CD4-positive, CD25-positive, alpha-beta regulatory T cell (primary cell): ENCODE measurements around the gene DENND6B. TPM values are rescaled to one million over a fixed set of nuclear protein-coding genes. Genes with fewer than 3 reads are reported as not detected.

ENCODE experiments used
- ATAC-seq, 2 donors: fragments of 150-1000 bp; cut with Tn5 transposase; one replicate each; pipeline ENCODE4 v1.10.0; 2021; ENCODE audit warnings: low read depth in 2 of 2, moderate number of reproducible peaks in 2 of 2, moderate library complexity in 1 of 2
- DNase-seq, 3 donors: peaks; one replicate each; pipeline versions ENCODE4 v3.0.0 to v3.0.0-alpha.2; 2012 to 2022; ENCODE audit warnings: mixed read lengths in 1 of 3
- H3K27ac ChIP-seq: one replicate; pipeline ENCODE4 v1.7.0; 2013; ENCODE audit warnings: mild to moderate bottlenecking, low read length; ENCODE audit not compliant: insufficient read depth, poor library complexity, severe bottlenecking
- H3K27me3 ChIP-seq: one replicate; pipeline ENCODE4 v1.7.0; 2013; ENCODE audit warnings: low read length; ENCODE audit not compliant: control insufficient read depth, insufficient read depth
- H3K36me3 ChIP-seq: one replicate; pipeline ENCODE4 v1.7.0; 2013; ENCODE audit warnings: mild to moderate bottlenecking, low read length, moderate library complexity; ENCODE audit not compliant: control insufficient read depth, insufficient read depth
- H3K4me1 ChIP-seq: 2 replicates; pipeline ENCODE4 v1.7.0; 2013; ENCODE audit warnings: mild to moderate bottlenecking, low read length; ENCODE audit not compliant: insufficient read depth, control insufficient read depth, poor library complexity, severe bottlenecking
- H3K4me3 ChIP-seq: one replicate; pipeline ENCODE4 v1.7.0; 2013; ENCODE audit warnings: low read depth, mild to moderate bottlenecking, low read length, moderate library complexity
- H3K9me3 ChIP-seq, 2 experiments: 1 replicate in 1 of 2; 2 replicates in 1 of 2; pipeline ENCODE4 v1.7.0; 2013; ENCODE audit warnings: low read length in 2 of 2, mild to moderate bottlenecking in 1 of 2, moderate library complexity in 1 of 2; ENCODE audit not compliant: control insufficient read depth in 2 of 2
- H3K27ac Mint-ChIP-seq, 3 donors: one replicate each; pipeline ENCODE4 v1.8.0; 2020 to 2022; ENCODE audit warnings: mild to moderate bottlenecking in 3 of 3, mixed read lengths in 3 of 3, moderate library complexity in 2 of 3
- H3K27me3 Mint-ChIP-seq: one replicate; pipeline ENCODE4 v1.8.0; 2022; ENCODE audit warnings: mild to moderate bottlenecking, mixed read lengths
- H3K36me3 Mint-ChIP-seq: one replicate; pipeline ENCODE4 v1.8.0; 2020; ENCODE audit warnings: mixed read lengths
- H3K4me1 Mint-ChIP-seq, 4 donors: one replicate each; pipeline ENCODE4 v1.8.0; 2020 to 2022; ENCODE audit warnings: mixed read lengths in 4 of 4, mild to moderate bottlenecking in 1 of 4
- H3K4me3 Mint-ChIP-seq, 4 donors: one replicate each; pipeline ENCODE4 v1.8.0; 2020 to 2022; ENCODE audit warnings: mild to moderate bottlenecking in 4 of 4, mixed read lengths in 4 of 4, moderate library complexity in 3 of 4
- H3K9me3 Mint-ChIP-seq, 7 donors: one replicate each; pipeline ENCODE4 v1.8.0; 2020 to 2022; ENCODE audit warnings: mixed read lengths in 7 of 7, mild to moderate bottlenecking in 3 of 7, moderate library complexity in 2 of 7
- polyA plus RNA-seq, 4 donors: library from polyadenylated mRNA; unstranded; fragments of 300-500 nt; fragmentation: Illumina TruSeq; gene quantifications; one replicate each; pipeline ENCODE4 v1.2.3, GENCODE V29; 2021
- total RNA-seq: library from RNA; stranded (reverse); gene quantifications from one replicate; pipeline ENCODE4 v1.2.3, GENCODE V29; 2022

DENND6B gene
- total and polyA plus RNA-seq, 5 donors from 2014 or later, result 0.48 to 2.1 (median 0.56) TPM

DNA sequence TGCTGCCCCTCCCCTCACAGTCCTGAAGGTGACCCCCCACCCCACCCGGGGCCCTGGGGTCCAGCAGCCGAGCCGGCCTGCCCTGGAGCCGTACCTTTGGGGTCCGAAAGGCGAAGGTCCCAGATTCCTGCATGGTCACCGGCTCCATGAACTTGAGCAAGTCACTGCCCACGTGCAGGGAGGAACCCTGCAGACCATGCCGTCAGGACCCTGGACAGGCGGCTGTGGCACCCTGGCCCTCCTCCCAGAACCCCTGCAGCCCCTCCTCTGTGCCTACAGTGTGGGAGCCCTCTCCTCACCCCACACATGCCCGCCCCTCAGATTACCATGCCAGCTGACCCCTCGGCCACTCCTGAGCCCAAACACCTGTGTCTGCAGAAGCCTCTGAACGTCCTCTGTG lies 42.3 kb downstream of the DENND6B start:
- H3K27me3 ChIP-seq, result no peaks in the 10 kb centered on the region
- no peak for DNase-seq
- no peaks in the 10 kb centered on the region for H3K9me3 ChIP-seq
- H3K36me3 ChIP-seq, result no peaks in the 10 kb centered on the region
- no peak overlapping the region for H3K27ac Mint-ChIP-seq
- H3K4me3 ChIP-seq, result no peak overlapping the region
- H3K27me3 Mint-ChIP-seq, result no peaks in the 10 kb centered on the region
- no peak overlapping the region for H3K27ac ChIP-seq
- H3K4me1 Mint-ChIP-seq, result no peaks in the 10 kb centered on the region
- no peaks in the 10 kb centered on the region for H3K9me3 Mint-ChIP-seq
- ATAC-seq, result no peak
- H3K4me3 Mint-ChIP-seq, result no peak overlapping the region
- no peaks in the 10 kb centered on the region for H3K36me3 Mint-ChIP-seq
- no peaks in the 10 kb centered on the region for H3K4me1 ChIP-seq

DNA sequence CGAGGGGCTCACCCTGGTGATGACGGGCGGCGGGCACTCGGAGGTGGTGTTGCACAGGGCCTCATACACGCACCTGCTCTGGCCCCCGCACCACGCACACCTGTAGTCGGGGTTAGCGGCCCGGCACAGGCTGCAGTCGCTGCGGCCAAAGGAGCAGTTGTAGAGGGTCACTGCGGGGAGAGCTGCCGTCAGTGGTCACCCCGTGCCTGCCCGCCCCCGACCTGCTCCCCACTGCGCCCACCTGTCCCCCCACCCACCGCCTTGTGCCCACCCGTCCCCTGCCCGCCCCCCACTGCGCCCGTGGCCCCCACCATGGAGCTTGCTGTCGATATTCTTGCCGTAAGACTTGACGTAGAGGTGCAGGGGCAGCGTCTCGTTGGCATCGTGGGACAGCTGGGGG lies 43.0 kb downstream of the DENND6B start:
- Mint-ChIP-seq H3K27me3 (no peaks in the 10 kb centered on the region), H3K4me3 (no peak overlapping the region), H3K9me3 (peaks cover 0 to under 1% (median 0%) of the 10 kb centered on the region in 7 donors), H3K36me3 (no peaks in the 10 kb centered on the region), H3K27ac (no peak overlapping the region), H3K4me1 (no peaks in the 10 kb centered on the region)
- DNase-seq (no peak), ATAC-seq (no peak)
- H3K9me3 ChIP-seq, result no peaks in the 10 kb centered on the region
- H3K27me3 ChIP-seq, result no peaks in the 10 kb centered on the region
- no peak overlapping the region for H3K27ac ChIP-seq
- no peaks in the 10 kb centered on the region for H3K4me1 ChIP-seq
- no peak overlapping the region for H3K4me3 ChIP-seq
- H3K36me3 ChIP-seq, result no peaks in the 10 kb centered on the region

DNA sequence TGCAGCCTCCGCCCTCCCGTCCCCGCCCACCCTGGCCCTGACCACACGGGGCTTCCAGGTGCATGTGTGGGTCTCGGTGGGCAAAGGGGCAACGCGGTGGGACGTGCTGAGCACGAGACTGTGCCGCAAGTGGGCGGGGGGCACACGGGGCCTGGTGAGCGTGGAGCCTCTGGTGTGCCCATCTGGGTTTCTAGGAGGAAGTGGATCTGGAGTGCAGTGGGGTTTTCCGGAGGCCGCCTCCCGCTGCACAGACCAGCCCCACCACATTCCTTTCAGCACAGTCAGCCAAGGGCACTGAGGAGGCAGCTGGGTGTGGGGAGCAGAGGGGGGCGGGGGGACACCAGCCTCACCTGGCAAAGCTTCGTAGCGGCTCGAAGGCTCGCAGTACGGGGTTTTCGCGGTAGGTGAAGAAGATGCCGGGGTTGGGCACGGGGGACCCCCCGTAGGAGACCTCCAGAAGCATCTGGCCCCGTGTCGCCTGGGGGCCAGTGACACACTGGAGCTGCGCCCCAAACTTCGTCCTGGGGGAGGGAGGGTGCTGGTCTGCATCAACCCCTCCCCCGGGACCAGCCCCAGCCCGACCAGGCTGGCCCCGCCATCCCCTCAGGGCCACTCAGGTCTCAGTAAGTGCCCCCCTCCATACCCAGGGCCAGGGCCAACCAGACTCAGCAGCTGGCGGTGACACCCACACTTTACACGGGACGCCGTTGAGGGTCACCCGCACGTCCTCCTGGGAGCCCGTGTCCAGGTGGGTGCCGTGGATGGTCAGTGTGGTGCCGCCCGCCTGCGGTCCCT lies 44.3 kb downstream of the DENND6B start:
- H3K4me1 ChIP-seq, result no peaks in the 10 kb centered on the region
- H3K27me3 ChIP-seq, result no peaks in the 10 kb centered on the region
- H3K4me3 ChIP-seq, result no peak overlapping the region
- ATAC-seq, result no peak
- no peaks in the 10 kb centered on the region for H3K9me3 ChIP-seq
- Mint-ChIP-seq H3K27me3 (no peaks in the 10 kb centered on the region), H3K9me3 (peaks cover 0 to 1% (median 0%) of the 10 kb centered on the region in 7 donors), H3K36me3 (no peaks in the 10 kb centered on the region), H3K4me1 (no peaks in the 10 kb centered on the region), H3K27ac (no peak overlapping the region), H3K4me3 (no peak overlapping the region)
- no peaks in the 10 kb centered on the region for H3K36me3 ChIP-seq
- no peak for DNase-seq
- H3K27ac ChIP-seq, result no peak overlapping the region

DNA sequence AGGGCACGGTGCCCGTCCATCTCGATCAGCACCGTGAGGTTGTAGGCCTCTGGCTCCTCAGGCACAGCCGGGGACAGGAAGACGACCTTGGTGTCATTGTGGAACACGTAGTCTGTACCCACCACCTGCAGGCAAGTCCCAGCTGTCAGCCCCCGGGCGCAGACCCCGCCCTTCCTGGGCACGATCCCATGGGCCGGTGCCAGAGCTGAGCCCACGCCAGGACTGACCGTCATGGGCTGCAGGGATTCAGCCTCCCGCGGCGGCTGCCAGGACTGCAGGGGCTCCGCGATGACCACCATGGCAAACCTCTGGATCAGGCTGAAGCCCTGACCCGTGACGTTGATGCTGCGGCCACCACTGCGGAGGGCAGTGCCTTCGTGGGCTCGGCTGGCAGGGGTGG lies 44.9 kb downstream of the DENND6B start:
- no peaks in the 10 kb centered on the region for H3K27me3 Mint-ChIP-seq
- H3K27me3 ChIP-seq, result no peaks in the 10 kb centered on the region
- no peak overlapping the region for H3K27ac ChIP-seq
- no peaks in the 10 kb centered on the region for H3K4me1 Mint-ChIP-seq
- DNase-seq, result no peak
- peaks cover 0 to 1% (median 0%) of the 10 kb centered on the region in 7 donors for H3K9me3 Mint-ChIP-seq
- H3K36me3 Mint-ChIP-seq, result no peaks in the 10 kb centered on the region
- no peak overlapping the region for H3K4me3 Mint-ChIP-seq
- H3K9me3 ChIP-seq, result no peaks in the 10 kb centered on the region
- no peak for ATAC-seq
- no peak overlapping the region for H3K27ac Mint-ChIP-seq
- no peaks in the 10 kb centered on the region for H3K36me3 ChIP-seq
- no peaks in the 10 kb centered on the region for H3K4me1 ChIP-seq
- H3K4me3 ChIP-seq, result no peak overlapping the region

DNA sequence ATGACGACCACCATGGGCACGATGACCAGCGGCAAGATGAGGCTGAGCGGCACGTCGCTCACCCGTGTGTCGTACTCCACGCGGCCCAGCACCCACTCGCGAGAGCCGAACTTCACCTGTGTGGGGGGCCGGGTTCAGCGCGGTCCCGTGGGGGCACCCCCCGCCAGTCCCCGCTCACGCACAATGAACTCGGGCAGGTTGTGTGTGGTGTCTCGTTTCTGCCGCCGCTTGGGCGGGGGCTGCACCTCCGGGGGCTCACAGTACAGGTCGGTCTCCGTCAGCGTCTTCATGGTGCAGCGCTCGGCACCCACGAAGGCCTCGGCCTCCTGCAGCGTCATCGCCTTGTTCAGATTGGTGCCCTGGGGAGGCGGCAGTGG lies 45.4 kb downstream of the DENND6B start:
- Histone ChIP-seq H3K4me3 (no peak overlapping the region), H3K27me3 (no peaks in the 10 kb centered on the region), H3K9me3 (no peaks in the 10 kb centered on the region), H3K36me3 (no peaks in the 10 kb centered on the region), H3K4me1 (no peaks in the 10 kb centered on the region), H3K27ac (no peak overlapping the region)
- no peak for ATAC-seq
- Mint-ChIP-seq H3K27ac (no peak overlapping the region), H3K9me3 (peaks cover 0 to 1% (median 0%) of the 10 kb centered on the region in 7 donors), H3K4me1 (no peaks in the 10 kb centered on the region), H3K36me3 (no peaks in the 10 kb centered on the region), H3K27me3 (no peaks in the 10 kb centered on the region), H3K4me3 (no peak overlapping the region)
- no peak for DNase-seq

DNA sequence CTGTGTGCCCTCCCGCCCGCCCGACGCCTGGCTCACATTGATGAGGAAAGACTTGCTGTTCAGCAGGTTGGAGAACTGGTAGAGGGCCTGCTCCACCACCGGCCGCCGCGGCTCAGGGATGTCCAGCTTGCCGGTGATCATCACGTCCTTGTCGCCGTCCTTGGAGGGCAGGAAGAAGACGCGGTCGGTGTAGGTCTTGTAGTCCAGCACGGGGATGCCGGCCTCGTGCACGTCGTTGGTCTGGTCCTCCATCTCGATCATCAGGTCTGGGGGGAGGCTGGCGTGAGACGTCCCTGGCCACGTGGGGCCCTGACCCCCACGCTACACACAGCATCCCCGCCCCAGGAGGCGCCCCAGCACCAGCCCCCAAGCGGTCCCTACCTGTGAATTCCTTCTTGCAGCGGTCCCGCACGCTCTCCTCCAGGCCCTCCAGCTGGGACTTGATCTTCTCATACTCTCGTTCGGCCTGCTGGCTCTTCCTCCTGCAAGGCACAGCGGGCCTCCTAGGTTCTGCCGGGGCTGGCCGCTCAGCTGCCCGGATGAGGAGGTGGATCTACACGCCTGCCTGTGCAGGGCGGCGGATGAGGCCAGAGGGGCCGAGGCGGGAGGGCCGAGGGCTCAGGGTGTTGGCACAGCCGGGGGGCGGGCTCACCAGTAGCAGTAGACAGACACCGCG lies 46.0 kb downstream of the DENND6B start:
- Histone ChIP-seq H3K27me3 (no peaks in the 10 kb centered on the region), H3K4me3 (no peak overlapping the region), H3K27ac (no peak overlapping the region), H3K9me3 (no peaks in the 10 kb centered on the region), H3K36me3 (no peaks in the 10 kb centered on the region), H3K4me1 (no peaks in the 10 kb centered on the region)
- no peak overlapping the region for H3K27ac Mint-ChIP-seq
- no peaks in the 10 kb centered on the region for H3K36me3 Mint-ChIP-seq
- H3K4me3 Mint-ChIP-seq, result no peak overlapping the region
- DNase-seq (no peak), ATAC-seq (no peak)
- peaks cover 0 to 1% (median 0%) of the 10 kb centered on the region in 7 donors for H3K9me3 Mint-ChIP-seq
- H3K4me1 Mint-ChIP-seq, result no peaks in the 10 kb centered on the region
- H3K27me3 Mint-ChIP-seq, result no peaks in the 10 kb centered on the region

DNA sequence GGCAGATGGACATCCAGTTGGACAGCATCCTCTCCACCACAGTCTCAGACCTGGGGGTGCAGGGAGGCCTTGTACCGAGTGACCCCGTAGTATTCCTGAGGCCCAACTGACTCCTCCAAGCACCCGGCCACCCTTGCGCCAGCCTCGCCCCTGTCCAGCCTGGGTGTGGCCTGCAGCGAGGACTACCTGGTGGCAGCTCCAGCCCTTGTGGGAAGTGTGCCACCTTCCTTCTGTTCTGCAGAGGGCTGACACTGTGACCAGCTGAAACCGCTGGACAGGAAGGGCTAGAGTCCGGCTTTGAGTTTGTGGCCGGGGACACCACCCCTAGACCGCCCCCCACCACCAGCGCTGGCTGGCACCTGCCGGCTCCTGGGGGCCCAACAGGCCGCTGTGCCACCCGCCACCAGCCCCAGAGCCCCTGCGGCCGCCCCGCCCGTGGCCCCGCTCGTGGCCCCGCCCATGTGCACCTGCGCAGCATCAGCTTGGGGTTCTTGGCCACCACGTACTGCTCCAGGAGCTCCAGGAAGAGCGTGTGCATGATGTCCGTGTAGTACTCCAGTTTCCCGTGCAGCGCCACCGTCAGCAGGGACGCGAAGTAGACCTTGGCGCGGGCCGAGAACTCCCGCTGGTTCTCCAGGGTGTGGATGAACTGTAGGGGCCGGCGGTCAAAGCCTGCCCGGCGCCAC lies 46.6 kb downstream of the DENND6B start:
- no peaks in the 10 kb centered on the region for H3K4me1 ChIP-seq
- no peak overlapping the region for H3K4me3 ChIP-seq
- Mint-ChIP-seq H3K4me1 (no peaks in the 10 kb centered on the region), H3K36me3 (no peaks in the 10 kb centered on the region), H3K27me3 (no peaks in the 10 kb centered on the region), H3K27ac (no peak overlapping the region), H3K4me3 (no peak overlapping the region), H3K9me3 (peaks cover 0 to 1% (median 0%) of the 10 kb centered on the region in 7 donors)
- no peaks in the 10 kb centered on the region for H3K36me3 ChIP-seq
- H3K9me3 ChIP-seq, result no peaks in the 10 kb centered on the region
- no peak for DNase-seq
- no peak overlapping the region for H3K27ac ChIP-seq
- H3K27me3 ChIP-seq, result no peaks in the 10 kb centered on the region
- ATAC-seq, result no peak
